ENCODE results near the gene PLXNA2. TPM values are rescaled to one million over a fixed set of nuclear protein-coding genes. Genes with fewer than 3 reads are reported as not detected.

PLXNA2 gene
- total RNA-seq, 2 donors from 2014 or later, result 7.3 to 8.9 TPM

- Histone ChIP-seq H3K4me1 (replicated peaks) (no peaks in the 10 kb centered on the region), H3K27ac (no peak overlapping the region), H3K4me3 (no peak overlapping the region), H3K9me3 (no peaks in the 10 kb centered on the region), H3K36me3 (no peaks in the 10 kb centered on the region), H3K27me3 (replicated peaks; ENCODE audit: insufficient read depth) (no peaks in the 10 kb centered on the region)
- WGBS, result 64% methylated on average over 3 of the region's 3 CpGs
- intact Hi-C loops (cut with DNase I), result no loop called here
- no peak for TF ChIP-seq POLR2AphosphoS5 (IDR thresholded peaks at IDR 0.05)
- no peak for TF ChIP-seq CTCF (IDR thresholded peaks at IDR 0.05)
- TF ChIP-seq POLR2A (IDR thresholded peaks at IDR 0.05), result no peak
- no peak for DNase-seq (ENCODE audit: low spot score)
Measured at GRCh38 chr1:208117409-208117808, 126.8 kb downstream of the PLXNA2 start.

GRCh38 chr1:208115924-208116640, 128.1 kb downstream of the PLXNA2 start:
- Histone ChIP-seq H3K4me3 (no peak overlapping the region), H3K4me1 (replicated peaks) (no peaks in the 10 kb centered on the region), H3K27ac (no peak overlapping the region), H3K36me3 (no peaks in the 10 kb centered on the region), H3K9me3 (no peaks in the 10 kb centered on the region), H3K27me3 (replicated peaks; ENCODE audit: insufficient read depth) (no peaks in the 10 kb centered on the region)
- WGBS, result 69% methylated on average over 7 of the region's 7 CpGs
- TF ChIP-seq POLR2AphosphoS5 (IDR thresholded peaks at IDR 0.05) (no peak), POLR2A (IDR thresholded peaks at IDR 0.05) (no peak), CTCF (IDR thresholded peaks at IDR 0.05) (no peak)
- no peak for DNase-seq (ENCODE audit: low spot score)
- intact Hi-C loops (cut with DNase I), result no loop called here

GRCh38 chr1:208113011-208113410, 131.2 kb downstream of the PLXNA2 start:
- no peak for DNase-seq (ENCODE audit: low spot score)
- TF ChIP-seq CTCF (IDR thresholded peaks at IDR 0.05) (no peak), POLR2AphosphoS5 (IDR thresholded peaks at IDR 0.05) (no peak), POLR2A (IDR thresholded peaks at IDR 0.05) (no peak)
- no peaks in the 10 kb centered on the region for H3K4me1 ChIP-seq (replicated peaks)
- no peaks in the 10 kb centered on the region for H3K9me3 ChIP-seq
- intact Hi-C loops (cut with DNase I), result no loop called here
- no peaks in the 10 kb centered on the region for H3K36me3 ChIP-seq
- H3K4me3 ChIP-seq, result no peak overlapping the region
- H3K27me3 ChIP-seq (replicated peaks; ENCODE audit: insufficient read depth), result no peaks in the 10 kb centered on the region
- H3K27ac ChIP-seq, result no peak overlapping the region

- H3K4me1 ChIP-seq (replicated peaks), result no peaks in the 10 kb centered on the region
- H3K27ac ChIP-seq, result no peak overlapping the region
- intact Hi-C loops (cut with DNase I), result no loop called here
- TF ChIP-seq CTCF (IDR thresholded peaks at IDR 0.05) (no peak), POLR2AphosphoS5 (IDR thresholded peaks at IDR 0.05) (no peak), POLR2A (IDR thresholded peaks at IDR 0.05) (no peak)
- no peak for DNase-seq (ENCODE audit: low spot score)
- WGBS, result 64% methylated on average over 4 of the region's 4 CpGs
- no peaks in the 10 kb centered on the region for H3K27me3 ChIP-seq (replicated peaks; ENCODE audit: insufficient read depth)
- no peaks in the 10 kb centered on the region for H3K9me3 ChIP-seq
- H3K36me3 ChIP-seq, result no peaks in the 10 kb centered on the region
- H3K4me3 ChIP-seq, result no peak overlapping the region
Measured at GRCh38 chr1:208112401-208112800, 131.8 kb downstream of the PLXNA2 start.

GRCh38 chr1:208111646-208112190, 132.5 kb downstream of the PLXNA2 start:
- TF ChIP-seq POLR2AphosphoS5 (IDR thresholded peaks at IDR 0.05) (no peak), POLR2A (IDR thresholded peaks at IDR 0.05) (no peak), CTCF (IDR thresholded peaks at IDR 0.05) (no peak)
- intact Hi-C loops (cut with DNase I), result no loop called here

More at GRCh38 chr1:208111646-208112190, 132.5 kb downstream of the PLXNA2 start:
- H3K4me1 ChIP-seq (replicated peaks), result no peaks in the 10 kb centered on the region
- no peak overlapping the region for H3K27ac ChIP-seq
- no peaks in the 10 kb centered on the region for H3K36me3 ChIP-seq
- H3K4me3 ChIP-seq, result no peak overlapping the region
- no peaks in the 10 kb centered on the region for H3K27me3 ChIP-seq (replicated peaks; ENCODE audit: insufficient read depth)
- DNase-seq (ENCODE audit: low spot score), result no peak
- WGBS, result 91% methylated on average over 4 of the region's 4 CpGs
- H3K9me3 ChIP-seq, result no peaks in the 10 kb centered on the region
